Trophoblast cell (in vitro differentiated cells and primary cell): ENCODE data around the gene NRL.

ENCODE experiments used
- DNase-seq, 2 donors: peaks; one replicate each; pipeline ENCODE4 v3.0.0-alpha.2; 2016
- H2AFZ ChIP-seq: 2 replicates; pipeline ENCODE4 v1.6.1; 2013; ENCODE audit warnings: low read length, moderate library complexity, mild to moderate bottlenecking; ENCODE audit not compliant: insufficient read depth, poor library complexity
- H2AK5ac ChIP-seq: 2 replicates; pipeline ENCODE4 v1.6.1; 2013; ENCODE audit warnings: mild to moderate bottlenecking, low read length
- H2BK120ac ChIP-seq: 2 replicates; pipeline ENCODE4 v1.6.1; 2013; ENCODE audit warnings: low read length, mild to moderate bottlenecking, moderate library complexity; ENCODE audit not compliant: insufficient read depth, poor library complexity
- H2BK12ac ChIP-seq: 2 replicates; pipeline ENCODE4 v1.6.1; 2013; ENCODE audit warnings: mild to moderate bottlenecking, low read length, moderate library complexity
- H2BK5ac ChIP-seq: 2 replicates; pipeline ENCODE4 v1.6.1; 2013; ENCODE audit warnings: low read length, low read depth, moderate library complexity, mild to moderate bottlenecking; ENCODE audit not compliant: poor library complexity
- H3K14ac ChIP-seq: 2 replicates; pipeline ENCODE4 v1.6.1; 2013; ENCODE audit warnings: mild to moderate bottlenecking, low read length
- H3K18ac ChIP-seq: 2 replicates; pipeline ENCODE4 v1.6.1; 2013; ENCODE audit warnings: mild to moderate bottlenecking, low read length
- H3K23ac ChIP-seq: 2 replicates; pipeline ENCODE4 v1.6.1; 2013; ENCODE audit warnings: low read length
- H3K27ac ChIP-seq: 2 replicates; pipeline ENCODE4 v1.5.1; 2013; ENCODE audit warnings: low read depth, mild to moderate bottlenecking, inconsistent platforms, low read length, moderate library complexity
- H3K27me3 ChIP-seq: 2 replicates; pipeline ENCODE4 v1.6.1; 2013; ENCODE audit warnings: inconsistent platforms, mild to moderate bottlenecking, low read length, moderate library complexity; ENCODE audit not compliant: insufficient read depth
- H3K36me3 ChIP-seq, 2 experiments: 1 replicate in 1 of 2; 2 replicates in 1 of 2; pipeline ENCODE4 v1.6.1; 2013; ENCODE audit warnings: low read length in 2 of 2, mild to moderate bottlenecking in 2 of 2, moderate library complexity in 1 of 2; ENCODE audit not compliant: insufficient read depth in 2 of 2, control insufficient read depth in 1 of 2
- H3K4ac ChIP-seq: 2 replicates; pipeline ENCODE4 v1.6.1; 2013; ENCODE audit warnings: low read depth, mild to moderate bottlenecking, low read length, moderate library complexity
- H3K4me1 ChIP-seq, 2 experiments: 1 replicate in 1 of 2; 2 replicates in 1 of 2; pipeline ENCODE4 v1.6.1; 2013; ENCODE audit warnings: low read length in 2 of 2, mild to moderate bottlenecking in 2 of 2, moderate library complexity in 1 of 2; ENCODE audit not compliant: insufficient read depth in 2 of 2, control insufficient read depth in 1 of 2
- H3K4me2 ChIP-seq: 2 replicates; pipeline ENCODE4 v1.6.1; 2013; ENCODE audit warnings: inconsistent platforms, mild to moderate bottlenecking, low read length, moderate library complexity
- H3K4me3 ChIP-seq: 2 replicates; pipeline ENCODE4 v1.5.1; 2013; ENCODE audit warnings: mild to moderate bottlenecking, low read depth, low read length, inconsistent platforms
- H3K79me1 ChIP-seq: one replicate; pipeline ENCODE4 v1.6.1; 2013; ENCODE audit warnings: low read length
- H3K79me2 ChIP-seq: 2 replicates; pipeline ENCODE4 v1.6.1; 2013; ENCODE audit warnings: low read length, mild to moderate bottlenecking; ENCODE audit not compliant: control insufficient read depth, insufficient read depth, poor library complexity
- H3K9ac ChIP-seq: 2 replicates; pipeline ENCODE4 v1.6.1; 2013; ENCODE audit warnings: mild to moderate bottlenecking, low read length
- H3K9me3 ChIP-seq: 2 replicates; pipeline ENCODE4 v1.6.1; 2013; ENCODE audit warnings: low read depth, mild to moderate bottlenecking, control low read depth, inconsistent platforms, low read length; ENCODE audit not compliant: insufficient read depth
- H4K12ac ChIP-seq: 2 replicates; pipeline ENCODE4 v1.6.1; 2013; ENCODE audit warnings: low read depth, mild to moderate bottlenecking, low read length, moderate library complexity
- H4K8ac ChIP-seq: 2 replicates; pipeline ENCODE4 v1.6.1; 2013; ENCODE audit warnings: low read depth, mild to moderate bottlenecking, low read length, moderate library complexity
- H4K91ac ChIP-seq: one replicate; pipeline ENCODE4 v1.6.1; 2013; ENCODE audit warnings: low read depth, mild to moderate bottlenecking, low read length, moderate library complexity
- WGBS: extraction: QIAGEN DNeasy Blood & Tissue Kit; methylation state at CpG from one replicate; pipeline ENCODE4 v1.1.7; 2013; ENCODE audit warnings: missing lambda C conversion rate; ENCODE audit not compliant: insufficient read length, insufficient coverage; ENCODE audit errors: extremely low coverage; 5-methylcytosine and 5-hydroxymethylcytosine counted together

Gene NRL

GRCh38 chr14:24098927-24099813, 15.6 kb downstream of the NRL start:
- H2AFZ ChIP-seq = no peak overlapping the region
- no peak overlapping the region for H2BK120ac ChIP-seq
- no peak overlapping the region for H3K9ac ChIP-seq
- no peak overlapping the region for H3K18ac ChIP-seq
- no peak overlapping the region for H3K4ac ChIP-seq
- H2BK5ac ChIP-seq = no peak overlapping the region
- peaks cover 22 to 29% of the 10 kb centered on the region in 2 experiments for H3K36me3 ChIP-seq
- H3K79me1 ChIP-seq = peaks cover 7% of the 10 kb centered on the region
- whole genome bisulfite sequencing = no CpG with 5 or more reads among the region's 17 CpGs
- no peaks in the 10 kb centered on the region for H3K27me3 ChIP-seq
- H3K23ac ChIP-seq = no peak overlapping the region
- H4K8ac ChIP-seq = no peak overlapping the region
- no peak overlapping the region for H3K14ac ChIP-seq
- no peak overlapping the region for H2AK5ac ChIP-seq
- H4K91ac ChIP-seq = no peak overlapping the region
- no peak overlapping the region for H3K4me3 ChIP-seq
- H4K12ac ChIP-seq = no peak overlapping the region
- H3K27ac ChIP-seq = no peak overlapping the region
- H3K4me1 ChIP-seq = peaks cover 0 to 8% of the 10 kb centered on the region in 2 experiments
- H2BK12ac ChIP-seq = no peak overlapping the region
- DNase-seq = no peak
- peaks cover 6% of the 10 kb centered on the region for H3K79me2 ChIP-seq
- no peak overlapping the region for H3K4me2 ChIP-seq
- peaks cover 7% of the 10 kb centered on the region for H3K9me3 ChIP-seq

GRCh38 chr14:24098229-24098926, 16.4 kb downstream of the NRL start:
- peaks cover 6% of the 10 kb centered on the region for H3K79me2 ChIP-seq
- no peak overlapping the region for H4K8ac ChIP-seq
- H2AFZ ChIP-seq = no peak overlapping the region
- H2AK5ac ChIP-seq = no peak overlapping the region
- H2BK120ac ChIP-seq = no peak overlapping the region
- no peak overlapping the region for H3K18ac ChIP-seq
- peaks cover 3% of the 10 kb centered on the region for H3K9me3 ChIP-seq
- H3K14ac ChIP-seq = no peak overlapping the region
- H3K4ac ChIP-seq = no peak overlapping the region
- H3K4me2 ChIP-seq = no peak overlapping the region
- peaks cover 11% of the 10 kb centered on the region for H3K79me1 ChIP-seq
- H4K12ac ChIP-seq = peak overlapping the region; percentile 26
- H3K4me3 ChIP-seq = no peak overlapping the region
- H3K36me3 ChIP-seq = peaks cover 18 to 25% of the 10 kb centered on the region in 2 experiments
- no peak overlapping the region for H3K27ac ChIP-seq
- no peak overlapping the region for H4K91ac ChIP-seq
- no peak overlapping the region for H3K23ac ChIP-seq
- WGBS = no CpG with 5 or more reads among the region's 16 CpGs
- no peak for DNase-seq
- H3K4me1 ChIP-seq = peaks cover 0 to 14% of the 10 kb centered on the region in 2 experiments
- H2BK5ac ChIP-seq = no peak overlapping the region
- no peak overlapping the region for H2BK12ac ChIP-seq
- no peak overlapping the region for H3K9ac ChIP-seq
- H3K27me3 ChIP-seq = no peaks in the 10 kb centered on the region

GRCh38 chr14:24096545-24097181, 18.1 kb downstream of the NRL start:
- H3K4me3 ChIP-seq = no peak overlapping the region
- H4K8ac ChIP-seq = no peak overlapping the region
- H2AFZ ChIP-seq = no peak overlapping the region
- H2BK120ac ChIP-seq = no peak overlapping the region
- no peak overlapping the region for H3K4ac ChIP-seq
- no peaks in the 10 kb centered on the region for H3K27me3 ChIP-seq
- no peak overlapping the region for H2BK12ac ChIP-seq
- H3K36me3 ChIP-seq = peaks cover 15 to 17% of the 10 kb centered on the region in 2 experiments
- no peak overlapping the region for H3K18ac ChIP-seq
- H4K12ac ChIP-seq = no peak overlapping the region
- H4K91ac ChIP-seq = no peak overlapping the region
- no peak overlapping the region for H3K4me2 ChIP-seq
- H3K9ac ChIP-seq = no peak overlapping the region
- H3K14ac ChIP-seq = no peak overlapping the region
- H3K79me2 ChIP-seq = peaks cover 6% of the 10 kb centered on the region
- peaks cover 2% of the 10 kb centered on the region for H3K9me3 ChIP-seq
- no peak overlapping the region for H2AK5ac ChIP-seq
- H2BK5ac ChIP-seq = no peak overlapping the region
- H3K27ac ChIP-seq = no peak overlapping the region
- peaks cover 0 to 14% of the 10 kb centered on the region in 2 experiments for H3K4me1 ChIP-seq
- WGBS = no CpG with 5 or more reads among the region's 8 CpGs
- H3K23ac ChIP-seq = no peak overlapping the region
- H3K79me1 ChIP-seq = peaks cover 11% of the 10 kb centered on the region
- DNase-seq = no peak

GRCh38 chr14:24095271-24096068, 19.3 kb downstream of the NRL start:
- no CpG with 5 or more reads among the region's 12 CpGs for WGBS
- H2AK5ac ChIP-seq = no peak overlapping the region
- H3K4me1 ChIP-seq = peaks cover 0 to 14% of the 10 kb centered on the region in 2 experiments
- no peak overlapping the region for H3K23ac ChIP-seq
- H3K18ac ChIP-seq = no peak overlapping the region
- H3K79me2 ChIP-seq = peaks cover 6% of the 10 kb centered on the region
- H4K8ac ChIP-seq = peak overlapping the region; percentile 77
- H4K12ac ChIP-seq = no peak overlapping the region
- no peak overlapping the region for H4K91ac ChIP-seq
- no peak overlapping the region for H2BK120ac ChIP-seq
- no peak overlapping the region for H2BK12ac ChIP-seq
- no peaks in the 10 kb centered on the region for H3K27me3 ChIP-seq
- H3K27ac ChIP-seq = no peak overlapping the region
- no peak overlapping the region for H3K9ac ChIP-seq
- no peak for DNase-seq
- peaks cover 2% of the 10 kb centered on the region for H3K9me3 ChIP-seq
- H3K4me2 ChIP-seq = peak overlapping the region; percentile 88
- peak overlapping the region; percentile 28 for H3K14ac ChIP-seq
- H3K4me3 ChIP-seq = no peak overlapping the region
- peaks cover 11% of the 10 kb centered on the region for H3K79me1 ChIP-seq
- H3K36me3 ChIP-seq = peaks cover 12 to 17% of the 10 kb centered on the region in 2 experiments
- H3K4ac ChIP-seq = no peak overlapping the region
- no peak overlapping the region for H2BK5ac ChIP-seq
- peak overlapping the region; percentile 53 for H2AFZ ChIP-seq
